ENCODE measurements around the gene DDC. TPM values are rescaled to one million over a fixed set of nuclear protein-coding genes. Genes with fewer than 3 reads are reported as not detected.
"Not testable (repeated sequence)": the region's sequence is repeated elsewhere in the genome, so short reads cannot be mapped to it uniquely, and the experiment has no call there.

The DDC gene
- total RNA-seq, 1 donor from 2014 or later, result not detected

GRCh38 chr7:50531401-50531911 lies 33.7 kb downstream of the DDC start:
- ATAC-seq (ENCODE audit: low read depth) (no peak), DNase-seq (no peak)
- CTCF ChIA-PET, result no interaction called here
- Mint-ChIP-seq H3K27me3 (peaks cover 5% of the 10 kb centered on the region), H3K27ac (no peak overlapping the region), H3K4me3 (no peak overlapping the region), H3K9me3 (no peaks in the 10 kb centered on the region), H3K36me3 (ENCODE audit: low read depth) (no peaks in the 10 kb centered on the region), H3K4me1 (no peaks in the 10 kb centered on the region)
- no peak for TF ChIP-seq CTCF (IDR thresholded peaks at IDR 0.05)
- POLR2A ChIA-PET, result no interaction called here
- intact Hi-C loops (cut with micrococcal nuclease), result no loop called here

GRCh38 chr7:50530766-50531165 lies 34.4 kb downstream of the DDC start:
- no peaks in the 10 kb centered on the region for H3K4me1 Mint-ChIP-seq
- no peak overlapping the region for H3K27ac Mint-ChIP-seq
- POLR2A ChIA-PET, result no interaction called here
- peaks cover 5% of the 10 kb centered on the region for H3K27me3 Mint-ChIP-seq
- ATAC-seq (ENCODE audit: low read depth), result no peak
- TF ChIP-seq CTCF (IDR thresholded peaks at IDR 0.05), result no peak
- peaks cover 1% of the 10 kb centered on the region for H3K9me3 Mint-ChIP-seq
- DNase-seq, result no peak
- H3K4me3 Mint-ChIP-seq, result no peak overlapping the region
- intact Hi-C loops (cut with micrococcal nuclease), result no loop called here
- CTCF ChIA-PET, result no interaction called here
- H3K36me3 Mint-ChIP-seq (ENCODE audit: low read depth), result no peaks in the 10 kb centered on the region

- Mint-ChIP-seq H3K4me3 (no peak overlapping the region), H3K27me3 (peaks cover 5% of the 10 kb centered on the region), H3K4me1 (no peaks in the 10 kb centered on the region), H3K27ac (no peak overlapping the region), H3K9me3 (peaks cover 2% of the 10 kb centered on the region), H3K36me3 (ENCODE audit: low read depth) (no peaks in the 10 kb centered on the region)
- ChIA-PET POLR2A (no interaction called here), CTCF (no interaction called here)
- DNase-seq (no peak), ATAC-seq (ENCODE audit: low read depth) (no peak)
- TF ChIP-seq CTCF (IDR thresholded peaks at IDR 0.05), result no peak
- intact Hi-C loops (cut with micrococcal nuclease), result no loop called here
These were observed 35.9 kb downstream of the DDC start for GRCh38 chr7:50529093-50529862.

GRCh38 chr7:50528266-50529092 lies 36.7 kb downstream of the DDC start:
- intact Hi-C loops (cut with micrococcal nuclease), result no loop called here
- TF ChIP-seq CTCF (IDR thresholded peaks at IDR 0.05), result no peak
- no peaks in the 10 kb centered on the region for H3K4me1 Mint-ChIP-seq
- peaks cover 2% of the 10 kb centered on the region for H3K9me3 Mint-ChIP-seq
- no peak overlapping the region for H3K4me3 Mint-ChIP-seq
- H3K27ac Mint-ChIP-seq, result no peak overlapping the region
- ATAC-seq (ENCODE audit: low read depth) (no peak), DNase-seq (no peak)
- no peaks in the 10 kb centered on the region for H3K36me3 Mint-ChIP-seq (ENCODE audit: low read depth)
- H3K27me3 Mint-ChIP-seq, result peaks cover 4% of the 10 kb centered on the region
- POLR2A ChIA-PET, result no interaction called here
- CTCF ChIA-PET, result no interaction called here

- Mint-ChIP-seq H3K27me3 (peaks cover 28% of the 10 kb centered on the region), H3K9me3 (peaks cover 19% of the 10 kb centered on the region)
- intact Hi-C loops (cut with micrococcal nuclease); CTCF ChIA-PET; H3K4me3 Mint-ChIP-seq; DNase-seq; H3K36me3 Mint-ChIP-seq (ENCODE audit: low read depth); H3K4me1 Mint-ChIP-seq; ATAC-seq (ENCODE audit: low read depth); POLR2A ChIA-PET; H3K27ac Mint-ChIP-seq: not testable (repeated sequence)
These were observed 45.9 kb downstream of the DDC start for GRCh38 chr7:50519350-50519749.

Measured in activated B cell treated with CpG ODN at 0.5 μM for 24 hours (primary cell).